DND-41 (cell line): ENCODE measurements around the gene MAP7D3.

Experiments used
- ATAC-seq: fragments of 200-7000 bp; cut with Tn5 transposase; 3 replicates; pipeline ENCODE4 v1.9.1; 2021; ENCODE audit warnings: low read depth; ENCODE audit not compliant: insufficient read depth
- DNase-seq: peaks from one replicate; pipeline ENCODE4 v3.0.0-alpha.2; 2020
- H2AFZ ChIP-seq: 2 replicates; pipeline ENCODE4 v1.6.0; 2012; ENCODE audit warnings: low read depth, low read length
- H3K27ac ChIP-seq: 2 replicates; pipeline ENCODE4 v1.5.1; 2012; ENCODE audit warnings: low read length, inconsistent platforms
- H3K27me3 ChIP-seq: fragments of 200-600 bp; sonication (generic); 2 replicates; pipeline ENCODE4 v1.6.0; 2012; ENCODE audit warnings: low read length, mild to moderate bottlenecking, inconsistent platforms; ENCODE audit not compliant: insufficient read depth, poor library complexity
- H3K36me3 ChIP-seq: 2 replicates; pipeline ENCODE4 v1.5.1; 2012; ENCODE audit warnings: low read length, inconsistent platforms; ENCODE audit not compliant: insufficient read depth
- H3K4me1 ChIP-seq: 2 replicates; pipeline ENCODE4 v1.5.1; 2012; ENCODE audit warnings: mild to moderate bottlenecking, low read length; ENCODE audit not compliant: insufficient read depth
- H3K4me2 ChIP-seq: 2 replicates; pipeline ENCODE4 v1.6.0; 2012; ENCODE audit warnings: mild to moderate bottlenecking, moderate library complexity, low read length, inconsistent platforms; ENCODE audit not compliant: insufficient read depth
- H3K4me3 ChIP-seq, 2 experiments: fragments of 200-600 bp in 1 of 2; shearing (Covaris generic) in 1 of 2; 2 replicates each; pipeline ENCODE4 v1.5.1; 2012 to 2016; ENCODE audit warnings: inconsistent platforms in 2 of 2, low read length in 2 of 2, mild to moderate bottlenecking in 2 of 2, low read depth in 1 of 2, moderate library complexity in 1 of 2
- H3K79me2 ChIP-seq: 2 replicates; pipeline ENCODE4 v1.6.0; 2012; ENCODE audit warnings: low read length, inconsistent platforms; ENCODE audit not compliant: insufficient read depth
- H3K9ac ChIP-seq: 2 replicates; pipeline ENCODE4 v1.6.0; 2012; ENCODE audit warnings: low read depth, mild to moderate bottlenecking, inconsistent platforms, low read length, moderate library complexity
- H3K9me3 ChIP-seq: 2 replicates; pipeline ENCODE4 v1.5.1; 2012; ENCODE audit warnings: low read length, moderate library complexity, mild to moderate bottlenecking, inconsistent platforms; ENCODE audit not compliant: insufficient read depth, severe bottlenecking
- H4K20me1 ChIP-seq: 2 replicates; pipeline ENCODE4 v1.6.0; 2012; ENCODE audit warnings: low read length; ENCODE audit not compliant: insufficient read depth
- CTCF ChIP-seq: IDR thresholded peaks from 2 replicates; pipeline ENCODE4 v1.5.1; 2012; ENCODE audit warnings: borderline replicate concordance, low read length, moderate library complexity, mild to moderate bottlenecking; ENCODE audit not compliant: poor library complexity, severe bottlenecking; ENCODE audit errors: extremely low read depth
- EZH2 ChIP-seq: IDR thresholded peaks from 3 replicates; pipeline ENCODE4 v1.6.1; 2012; ENCODE audit warnings: borderline replicate concordance, low read depth, mild to moderate bottlenecking, moderate library complexity, low read length, inconsistent platforms; ENCODE audit not compliant: severe bottlenecking

Gene MAP7D3

DNA sequence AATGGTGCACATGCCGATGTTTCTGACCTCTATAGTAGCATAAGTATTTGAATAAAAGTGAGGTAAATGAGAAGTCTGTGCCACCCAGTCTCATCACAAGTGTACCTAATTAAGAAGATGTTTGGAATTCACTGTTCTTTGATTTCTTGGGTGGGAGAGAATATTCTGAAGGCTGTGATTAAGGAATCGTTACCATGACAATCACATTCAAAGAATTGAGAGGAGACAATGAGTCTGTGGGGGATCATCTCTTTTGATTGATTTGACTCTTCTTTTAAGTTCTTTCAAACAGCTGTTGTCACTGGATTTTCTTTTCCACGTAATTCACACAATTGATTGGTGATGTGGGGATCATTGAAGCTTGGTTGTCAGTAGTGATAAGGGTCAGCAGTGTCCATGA, 85.8 kb downstream of the MAP7D3 start:
- DNase-seq (no peak), ATAC-seq (no peak)
- H2AFZ ChIP-seq, result no peak overlapping the region
- no peak overlapping the region for H3K4me3 ChIP-seq
- no peaks in the 10 kb centered on the region for H3K4me1 ChIP-seq
- H3K36me3 ChIP-seq, result no peaks in the 10 kb centered on the region
- no peaks in the 10 kb centered on the region for H3K79me2 ChIP-seq
- TF ChIP-seq CTCF (no peak), EZH2 (no peak)
- no peak overlapping the region for H3K27ac ChIP-seq
- H4K20me1 ChIP-seq, result no peaks in the 10 kb centered on the region
- no peaks in the 10 kb centered on the region for H3K9me3 ChIP-seq
- no peaks in the 10 kb centered on the region for H3K27me3 ChIP-seq
- H3K4me2 ChIP-seq, result no peak overlapping the region
- no peak overlapping the region for H3K9ac ChIP-seq

DNA sequence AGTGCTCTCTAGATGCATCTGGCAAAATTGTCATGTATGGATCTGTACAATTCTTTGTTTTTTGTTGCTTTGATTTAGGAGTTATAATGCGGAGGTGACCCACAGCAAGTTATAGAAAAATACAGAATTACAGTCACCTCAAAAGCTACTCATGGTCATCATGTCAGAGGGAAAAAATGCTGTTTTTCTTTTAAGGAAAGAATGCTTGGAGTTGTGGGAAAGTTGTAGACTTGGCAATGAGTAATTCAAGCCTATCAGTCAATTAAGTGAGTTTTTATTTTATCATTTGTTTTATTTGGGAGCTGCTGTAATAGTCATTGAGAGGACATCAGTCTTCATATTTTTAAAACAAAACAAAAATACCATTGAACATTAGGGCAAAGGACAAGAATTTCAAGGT, 87.5 kb downstream of the MAP7D3 start:
- ATAC-seq, result no peak
- Histone ChIP-seq H3K9me3 (no peaks in the 10 kb centered on the region), H4K20me1 (no peaks in the 10 kb centered on the region), H2AFZ (no peak overlapping the region), H3K27ac (no peak overlapping the region), H3K36me3 (no peaks in the 10 kb centered on the region), H3K4me1 (no peaks in the 10 kb centered on the region), H3K4me3 (no peak overlapping the region), H3K79me2 (no peaks in the 10 kb centered on the region), H3K4me2 (no peak overlapping the region), H3K27me3 (no peaks in the 10 kb centered on the region), H3K9ac (no peak overlapping the region)
- TF ChIP-seq CTCF, result no peak
- TF ChIP-seq EZH2, result no peak
- no peak for DNase-seq
